Neuronal stem cell (in vitro differentiated cells): ENCODE data around the gene PDXP.

Experiments used
- DNase-seq: peaks from one replicate; pipeline ENCODE4 v3.0.0-alpha.2; 2013; ENCODE audit warnings: low spot score
- H2AFZ ChIP-seq: one replicate; pipeline ENCODE4 v1.6.1; 2013; ENCODE audit warnings: mild to moderate bottlenecking, low read length, inconsistent platforms
- H2AK5ac ChIP-seq: 2 replicates; pipeline ENCODE4 v1.6.1; 2013; ENCODE audit warnings: low read depth, mild to moderate bottlenecking, inconsistent platforms, low read length, moderate library complexity, mixed read lengths
- H2BK120ac ChIP-seq: 2 replicates; pipeline ENCODE4 v1.6.1; 2013; ENCODE audit warnings: low read depth, mild to moderate bottlenecking, inconsistent platforms, low read length, moderate library complexity, mixed read lengths
- H2BK12ac ChIP-seq: one replicate; pipeline ENCODE4 v1.6.1; 2013; ENCODE audit warnings: low read length, inconsistent platforms
- H2BK15ac ChIP-seq: 2 replicates; pipeline ENCODE4 v1.6.1; 2013; ENCODE audit warnings: mild to moderate bottlenecking, low read length, inconsistent platforms, mixed read lengths
- H2BK5ac ChIP-seq: one replicate; pipeline ENCODE4 v1.6.1; 2013; ENCODE audit warnings: inconsistent platforms, mild to moderate bottlenecking, low read length, moderate library complexity
- H3K14ac ChIP-seq: one replicate; pipeline ENCODE4 v1.6.1; 2013; ENCODE audit warnings: low read length, inconsistent platforms
- H3K18ac ChIP-seq: 2 replicates; pipeline ENCODE4 v1.6.1; 2013; ENCODE audit warnings: low read length, inconsistent platforms
- H3K23ac ChIP-seq: 2 replicates; pipeline ENCODE4 v1.6.1; 2013; ENCODE audit warnings: low read depth, mild to moderate bottlenecking, mixed read lengths, low read length, inconsistent platforms; ENCODE audit not compliant: poor library complexity
- H3K27ac ChIP-seq: replicated peaks from 3 replicates; pipeline ENCODE4 v1.5.1; 2013; ENCODE audit warnings: low read length, inconsistent platforms
- H3K27me3 ChIP-seq, 3 experiments: 2 replicates each; pipeline ENCODE4 v1.6.1; 2013; ENCODE audit warnings: low read length in 3 of 3, mild to moderate bottlenecking in 2 of 3, inconsistent platforms in 1 of 3, low read depth in 1 of 3, mixed read lengths in 1 of 3, moderate library complexity in 1 of 3; ENCODE audit not compliant: control insufficient read depth in 3 of 3, insufficient read depth in 3 of 3
- H3K36me3 ChIP-seq, 2 donors: replicated peaks in 1 of 2; 2 replicates each; pipeline ENCODE4 v1.6.1; 2013; ENCODE audit warnings: low read length in 2 of 2; ENCODE audit not compliant: control insufficient read depth in 2 of 2, insufficient read depth in 2 of 2
- H3K4ac ChIP-seq: 2 replicates; pipeline ENCODE4 v1.6.1; 2013; ENCODE audit warnings: inconsistent platforms, mild to moderate bottlenecking, low read length, moderate library complexity
- H3K4me1 ChIP-seq, 2 donors: 1 replicate in 1 of 2; 2 replicates in 1 of 2; pipeline ENCODE4 v1.6.1; 2013; ENCODE audit warnings: low read length in 2 of 2, low read depth in 1 of 2; ENCODE audit not compliant: control insufficient read depth in 2 of 2, insufficient read depth in 1 of 2
- H3K4me2 ChIP-seq: one replicate; pipeline ENCODE4 v1.6.1; 2013; ENCODE audit warnings: mild to moderate bottlenecking, low read length, inconsistent platforms; ENCODE audit not compliant: insufficient read depth, poor library complexity, severe bottlenecking
- H3K4me3 ChIP-seq, 2 donors: 2 replicates each; pipeline ENCODE4 v1.5.1; 2013; ENCODE audit warnings: low read length in 2 of 2, mild to moderate bottlenecking in 2 of 2, inconsistent platforms in 1 of 2, moderate library complexity in 1 of 2
- H3K79me1 ChIP-seq: one replicate; pipeline ENCODE4 v1.6.1; 2013; ENCODE audit warnings: low read depth, mild to moderate bottlenecking, inconsistent platforms, low read length, moderate library complexity
- H3K9ac ChIP-seq: one replicate; pipeline ENCODE4 v1.6.1; 2013; ENCODE audit warnings: mild to moderate bottlenecking, low read depth, low read length, inconsistent platforms; ENCODE audit not compliant: poor library complexity
- H3K9me3 ChIP-seq, 2 donors: replicated peaks in 1 of 2; 2 replicates each; pipeline versions ENCODE3 to v1.6.1; 2013; ENCODE audit warnings: low read length in 2 of 2, mild to moderate bottlenecking in 2 of 2, inconsistent platforms in 1 of 2, low read depth in 1 of 2, mixed read lengths in 1 of 2, moderate library complexity in 1 of 2; ENCODE audit not compliant: control insufficient read depth in 2 of 2, insufficient read depth in 1 of 2
- H4K8ac ChIP-seq: one replicate; pipeline ENCODE4 v1.6.1; 2013; ENCODE audit warnings: low read depth, mild to moderate bottlenecking, inconsistent platforms, low read length, moderate library complexity
- H4K91ac ChIP-seq: one replicate; pipeline ENCODE4 v1.6.1; 2013; ENCODE audit warnings: low read length, low read depth, mild to moderate bottlenecking, inconsistent platforms; ENCODE audit not compliant: poor library complexity
- WGBS, 2 donors: extraction: QIAGEN DNeasy Blood & Tissue Kit; methylation state at CpG; one replicate each; pipeline ENCODE4 v1.1.7; 2013; ENCODE audit warnings: missing lambda C conversion rate in 2 of 2, mixed read lengths in 1 of 2; ENCODE audit not compliant: insufficient read length in 2 of 2, insufficient replicate concordance in 1 of 2; ENCODE audit errors: extremely low coverage in 2 of 2; 5-methylcytosine and 5-hydroxymethylcytosine counted together

The PDXP gene

DNA sequence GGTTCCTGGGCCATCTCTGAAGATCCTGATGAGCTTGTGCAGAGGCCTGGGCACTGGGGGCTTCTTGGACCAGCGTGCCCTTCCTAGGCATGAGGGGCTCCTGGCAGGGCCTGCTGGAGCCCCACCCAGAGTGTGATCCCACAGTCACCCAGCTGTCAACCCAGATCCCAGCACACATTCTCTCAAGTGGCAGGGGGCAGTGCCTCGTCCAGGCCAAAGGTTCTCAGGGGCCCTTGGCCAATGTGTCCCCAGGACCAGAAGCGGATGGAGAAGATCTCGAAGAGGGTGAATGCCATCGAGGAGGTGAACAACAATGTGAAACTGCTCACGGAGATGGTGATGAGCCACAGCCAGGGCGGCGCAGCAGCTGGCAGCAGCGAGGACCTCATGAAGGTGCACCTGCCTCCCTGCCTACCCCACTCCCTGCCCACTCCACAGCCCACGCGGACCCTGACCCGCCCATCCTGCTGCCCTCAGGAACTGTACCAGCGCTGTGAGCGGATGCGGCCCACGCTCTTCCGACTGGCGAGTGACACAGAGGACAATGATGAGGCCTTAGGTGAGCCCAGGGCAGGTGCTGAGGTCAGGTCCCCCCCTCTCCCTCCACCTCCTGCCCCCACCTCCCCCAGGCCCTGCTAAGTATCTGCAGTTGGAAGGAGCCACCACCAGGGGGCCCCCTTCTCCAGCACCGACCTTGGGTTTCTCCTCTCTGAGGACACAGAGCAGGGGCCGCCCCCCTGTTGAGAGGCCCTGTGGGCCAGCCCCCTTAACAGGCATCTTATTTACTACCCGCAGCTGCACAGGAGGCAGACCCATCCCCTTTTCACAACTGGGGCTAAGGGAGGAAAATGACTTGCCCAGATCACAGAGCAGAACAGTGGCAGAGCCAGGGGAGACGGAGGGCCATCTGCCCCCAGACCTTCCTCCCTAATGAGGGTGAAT lies 35.2 kb upstream of the PDXP start:
- no CpG with 5 or more reads among the region's 22 CpGs for WGBS, 2 donors
- Histone ChIP-seq H3K18ac (peak overlapping the region; percentile 78), H3K79me1 (no peaks in the 10 kb centered on the region), H4K8ac (peak overlapping the region; percentile 86), H3K4me2 (no peak overlapping the region), H3K14ac (peak overlapping the region; percentile 17), H2BK15ac (peak overlapping the region; percentile 84), H4K91ac (no peak overlapping the region), H2AK5ac (peak overlapping the region; percentile 98), H2BK12ac (peak overlapping the region; percentile 16), H3K9me3 (no peaks in the 10 kb centered on the region), H3K4me1 (peaks cover 5 to 7% of the 10 kb centered on the region in 2 donors), H3K27ac (no peak overlapping the region), H3K9ac (peak overlapping the region; percentile 72), H3K4ac (peak overlapping the region; percentile 27), H3K4me3 (no peak overlapping the region), H2BK5ac (peak overlapping the region; percentile 67), H3K23ac (peak overlapping the region; percentile 96), H2AFZ (no peak overlapping the region), H3K27me3 (no peaks in the 10 kb centered on the region), H2BK120ac (no peak overlapping the region), H3K36me3 (peaks cover 32 to 91% of the 10 kb centered on the region in 2 donors)
- DNase-seq, result peak; percentile 75

DNA sequence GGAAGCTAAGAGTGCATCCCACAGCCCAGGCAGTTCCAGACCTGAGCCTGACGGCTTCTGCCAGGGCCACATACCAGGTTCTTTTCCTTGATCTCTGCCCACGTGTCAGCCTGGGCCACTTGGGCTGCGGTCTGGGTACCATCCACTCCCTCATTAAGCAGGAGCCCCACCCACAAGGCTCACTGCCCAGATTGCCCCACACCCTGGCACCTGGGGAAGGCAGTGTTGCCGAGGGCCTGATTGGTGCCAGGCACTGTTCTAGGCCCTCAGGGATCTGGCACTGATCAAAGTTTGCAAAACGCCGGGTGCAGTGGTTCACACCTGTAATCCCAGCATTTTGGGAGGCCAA lies 34.5 kb upstream of the PDXP start:
- WGBS, 2 donors, result no CpG with 5 or more reads among the region's 6 CpGs
- peaks cover 33 to 91% of the 10 kb centered on the region in 2 donors for H3K36me3 ChIP-seq
- H3K27me3 ChIP-seq, result no peaks in the 10 kb centered on the region
- H3K9me3 ChIP-seq, result no peaks in the 10 kb centered on the region
- H2BK15ac ChIP-seq, result no peak overlapping the region
- H3K79me1 ChIP-seq, result peaks cover 1% of the 10 kb centered on the region
- H3K14ac ChIP-seq, result no peak overlapping the region
- no peak overlapping the region for H3K27ac ChIP-seq
- H2BK12ac ChIP-seq, result no peak overlapping the region
- H3K4ac ChIP-seq, result no peak overlapping the region
- no peak overlapping the region for H2BK5ac ChIP-seq
- no peak overlapping the region for H3K23ac ChIP-seq
- no peak overlapping the region for H3K4me2 ChIP-seq
- H2BK120ac ChIP-seq, result no peak overlapping the region
- H3K9ac ChIP-seq, result peak overlapping the region; percentile 45
- no peak overlapping the region for H4K8ac ChIP-seq
- peaks cover 5 to 7% of the 10 kb centered on the region in 2 donors for H3K4me1 ChIP-seq
- H3K4me3 ChIP-seq, result no peak overlapping the region
- H2AK5ac ChIP-seq, result peak overlapping the region; percentile 78
- H2AFZ ChIP-seq, result no peak overlapping the region
- no peak overlapping the region for H4K91ac ChIP-seq
- no peak for DNase-seq
- H3K18ac ChIP-seq, result peak overlapping the region; percentile 63

DNA sequence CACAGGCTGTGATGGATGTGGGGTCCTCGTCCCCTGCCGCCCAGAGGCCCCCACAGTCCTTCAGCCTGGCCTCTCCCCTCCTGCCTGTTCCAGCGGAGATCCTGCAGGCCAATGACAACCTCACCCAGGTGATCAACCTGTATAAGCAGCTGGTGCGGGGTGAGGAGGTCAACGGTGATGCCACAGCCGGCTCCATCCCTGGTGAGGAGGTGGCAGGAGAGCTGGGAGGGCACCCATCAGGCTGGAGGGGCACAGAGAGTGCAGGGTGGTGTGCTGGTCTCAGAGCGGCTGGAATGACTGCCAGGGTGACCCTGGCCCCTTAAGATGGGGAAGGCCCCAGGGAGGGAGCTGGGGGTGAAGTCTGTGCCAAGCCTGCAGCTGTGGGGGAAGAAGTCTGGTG lies 33.6 kb upstream of the PDXP start:
- Histone ChIP-seq H4K91ac (no peak overlapping the region), H2BK12ac (no peak overlapping the region), H2BK5ac (peak overlapping the region; percentile 2), H2BK120ac (no peak overlapping the region), H3K14ac (no peak overlapping the region), H3K4ac (no peak overlapping the region), H3K18ac (no peak overlapping the region), H3K27me3 (no peaks in the 10 kb centered on the region), H3K4me1 (peaks cover 5 to 6% of the 10 kb centered on the region in 2 donors), H3K9ac (no peak overlapping the region), H3K27ac (no peak overlapping the region), H3K36me3 (peaks cover 35 to 91% of the 10 kb centered on the region in 2 donors), H2BK15ac (no peak overlapping the region), H4K8ac (no peak overlapping the region), H3K4me2 (no peak overlapping the region), H2AFZ (no peak overlapping the region), H2AK5ac (peak overlapping the region; percentile 65), H3K4me3 (no peak overlapping the region), H3K9me3 (no peaks in the 10 kb centered on the region), H3K23ac (peak overlapping the region; percentile 12), H3K79me1 (peaks cover 1% of the 10 kb centered on the region)
- no peak for DNase-seq
- no CpG with 5 or more reads among the region's 7 CpGs for WGBS, 2 donors

DNA sequence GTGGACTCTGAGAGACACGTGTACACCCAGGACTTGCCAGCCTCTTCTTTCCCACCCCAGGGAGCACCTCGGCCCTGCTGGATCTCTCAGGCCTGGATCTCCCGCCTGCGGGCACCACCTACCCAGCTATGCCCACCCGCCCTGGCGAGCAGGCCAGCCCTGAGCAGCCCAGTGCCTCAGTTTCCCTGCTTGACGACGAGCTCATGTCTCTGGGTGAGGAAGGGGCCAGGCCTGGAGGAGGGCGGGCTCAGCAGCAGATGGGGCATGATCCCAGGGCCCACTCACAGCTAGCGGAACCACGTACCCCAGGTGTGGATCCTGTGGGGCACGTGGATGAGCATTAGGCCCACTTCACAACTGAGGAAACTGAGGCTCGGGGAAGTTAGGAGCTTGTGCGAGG lies 32.8 kb upstream of the PDXP start:
- Histone ChIP-seq H3K27me3 (no peaks in the 10 kb centered on the region), H3K18ac (no peak overlapping the region), H3K36me3 (peaks cover 34 to 90% of the 10 kb centered on the region in 2 donors), H3K9me3 (no peaks in the 10 kb centered on the region), H2BK5ac (no peak overlapping the region), H3K79me1 (peaks cover 1% of the 10 kb centered on the region), H4K91ac (no peak overlapping the region), H3K4me3 (peak overlapping the region in 1 of 2 donors; percentile 16), H2AFZ (no peak overlapping the region), H3K4me2 (no peak overlapping the region), H3K4ac (no peak overlapping the region), H4K8ac (no peak overlapping the region), H2BK120ac (no peak overlapping the region), H3K4me1 (peaks cover 4 to 5% of the 10 kb centered on the region in 2 donors), H2BK15ac (no peak overlapping the region), H3K27ac (no peak overlapping the region), H2AK5ac (no peak overlapping the region), H3K23ac (peak overlapping the region; percentile 46), H2BK12ac (no peak overlapping the region), H3K14ac (no peak overlapping the region), H3K9ac (no peak overlapping the region)
- no peak for DNase-seq
- WGBS, 2 donors, result no CpG with 5 or more reads among the region's 14 CpGs
